ENCODE data around the gene FAM20B. TPM values are rescaled to one million over a fixed set of nuclear protein-coding genes. Genes with fewer than 3 reads are reported as not detected.
"Not testable (repeated sequence)": the region's sequence is repeated elsewhere in the genome, so short reads cannot be mapped to it uniquely, and the experiment has no call there.

Gene FAM20B, protein sequence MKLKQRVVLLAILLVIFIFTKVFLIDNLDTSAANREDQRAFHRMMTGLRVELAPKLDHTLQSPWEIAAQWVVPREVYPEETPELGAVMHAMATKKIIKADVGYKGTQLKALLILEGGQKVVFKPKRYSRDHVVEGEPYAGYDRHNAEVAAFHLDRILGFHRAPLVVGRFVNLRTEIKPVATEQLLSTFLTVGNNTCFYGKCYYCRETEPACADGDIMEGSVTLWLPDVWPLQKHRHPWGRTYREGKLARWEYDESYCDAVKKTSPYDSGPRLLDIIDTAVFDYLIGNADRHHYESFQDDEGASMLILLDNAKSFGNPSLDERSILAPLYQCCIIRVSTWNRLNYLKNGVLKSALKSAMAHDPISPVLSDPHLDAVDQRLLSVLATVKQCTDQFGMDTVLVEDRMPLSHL
- total RNA-seq = 10 to 100 TPM; 16.7 to 25.2 (median 20.3) TPM

DNA sequence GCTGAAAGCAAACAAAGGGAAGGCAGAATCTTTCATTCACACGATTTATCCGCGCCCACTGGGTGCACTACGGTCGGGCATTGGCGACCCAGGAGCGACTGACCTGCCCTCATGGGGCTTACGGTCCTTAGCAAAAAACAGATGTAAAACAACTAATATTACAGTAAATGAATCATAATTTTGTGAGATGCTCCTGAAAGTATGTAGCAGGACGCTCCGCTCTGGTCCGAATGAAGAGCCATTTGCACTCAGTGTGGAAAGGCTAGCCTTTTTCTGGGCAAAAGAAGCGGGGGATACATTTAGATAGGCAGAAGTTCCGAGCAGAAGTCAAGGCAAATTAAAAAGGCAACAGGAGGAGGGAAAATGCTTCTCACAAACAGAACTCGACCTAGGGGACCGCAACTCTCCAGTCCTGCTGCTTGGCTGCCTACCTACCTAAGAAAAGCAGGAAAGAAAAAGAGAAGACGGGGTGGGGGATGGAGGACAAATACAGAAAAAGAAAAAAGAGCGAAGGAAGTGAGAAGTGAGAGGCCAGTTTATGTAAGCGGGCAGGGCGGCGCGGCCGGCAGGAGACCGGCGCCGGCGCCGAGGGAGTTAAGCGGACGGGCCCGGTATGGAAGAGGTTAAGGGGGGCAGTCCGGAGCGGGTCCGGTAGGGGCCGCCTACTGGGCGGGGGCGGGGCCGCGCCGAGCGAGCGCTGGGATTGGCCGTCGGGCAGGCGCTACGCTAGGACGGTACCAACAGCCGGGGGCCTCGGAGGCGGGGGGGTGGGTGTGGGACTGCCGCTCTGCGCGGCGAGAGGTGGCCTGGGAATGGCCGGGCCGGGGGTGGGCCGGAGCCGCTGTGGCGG is at the start of gene FAM20B:
Gene FAM20B, plus strand, starts transcription at position 770 of the 850 bp plus-strand sequence. CDS start 17,954 bp downstream, outside the sequence.
- 20 to 23% methylated on average over 39 to 47 of the region's 58 CpGs for WGBS, 2 donors
- peak within 1 kb of the TSS; percentile 94 for H3K4me3 ChIP-seq (ENCODE audit: low read depth, poor library complexity, severe bottlenecking)
- intact Hi-C loops (cut with DNase I; ENCODE audit: low total_unique reads) = no loop called here
- DNase-seq (ENCODE audit: low spot score in 2 of 2) = peak; percentile 90 to 98
- no peak for TF ChIP-seq POLR2A (IDR thresholded peaks at IDR 0.05)
- TF ChIP-seq, protein P1, sequence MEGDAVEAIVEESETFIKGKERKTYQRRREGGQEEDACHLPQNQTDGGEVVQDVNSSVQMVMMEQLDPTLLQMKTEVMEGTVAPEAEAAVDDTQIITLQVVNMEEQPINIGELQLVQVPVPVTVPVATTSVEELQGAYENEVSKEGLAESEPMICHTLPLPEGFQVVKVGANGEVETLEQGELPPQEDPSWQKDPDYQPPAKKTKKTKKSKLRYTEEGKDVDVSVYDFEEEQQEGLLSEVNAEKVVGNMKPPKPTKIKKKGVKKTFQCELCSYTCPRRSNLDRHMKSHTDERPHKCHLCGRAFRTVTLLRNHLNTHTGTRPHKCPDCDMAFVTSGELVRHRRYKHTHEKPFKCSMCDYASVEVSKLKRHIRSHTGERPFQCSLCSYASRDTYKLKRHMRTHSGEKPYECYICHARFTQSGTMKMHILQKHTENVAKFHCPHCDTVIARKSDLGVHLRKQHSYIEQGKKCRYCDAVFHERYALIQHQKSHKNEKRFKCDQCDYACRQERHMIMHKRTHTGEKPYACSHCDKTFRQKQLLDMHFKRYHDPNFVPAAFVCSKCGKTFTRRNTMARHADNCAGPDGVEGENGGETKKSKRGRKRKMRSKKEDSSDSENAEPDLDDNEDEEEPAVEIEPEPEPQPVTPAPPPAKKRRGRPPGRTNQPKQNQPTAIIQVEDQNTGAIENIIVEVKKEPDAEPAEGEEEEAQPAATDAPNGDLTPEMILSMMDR (IDR thresholded peaks at IDR 0.05) = no peak

DNA sequence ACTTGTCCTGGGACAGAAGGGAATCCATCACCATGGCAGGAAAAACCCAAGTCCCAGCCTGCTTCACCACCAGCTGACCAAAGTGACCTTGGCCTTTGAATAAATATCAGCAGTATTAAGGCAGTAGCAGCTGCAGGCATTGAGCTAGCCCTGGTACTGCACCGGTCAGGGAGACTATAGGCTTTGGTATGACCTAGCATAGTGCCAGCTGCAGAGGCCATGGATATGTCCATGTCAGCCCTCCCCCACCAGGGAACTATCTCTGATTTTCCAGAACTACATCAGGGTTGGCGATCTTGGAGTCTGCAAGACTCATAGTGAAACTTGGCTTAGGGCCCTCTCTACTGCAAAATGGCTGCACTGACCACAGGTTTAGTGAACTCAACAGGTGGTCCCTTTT is 49.2 kb upstream of the FAM20B start:
- TF ChIP-seq, protein P1 (IDR thresholded peaks at IDR 0.05) = no peak
- no peak for TF ChIP-seq POLR2A (IDR thresholded peaks at IDR 0.05)
- intact Hi-C loops (cut with DNase I; ENCODE audit: low total_unique reads) = no loop called here
- H3K4me3 ChIP-seq (ENCODE audit: low read depth, poor library complexity, severe bottlenecking) = no peak overlapping the region
- WGBS, 2 donors = 40 to 78% methylated on average over 2 of the region's 2 CpGs
- no peak for DNase-seq (ENCODE audit: low spot score in 2 of 2)

DNA sequence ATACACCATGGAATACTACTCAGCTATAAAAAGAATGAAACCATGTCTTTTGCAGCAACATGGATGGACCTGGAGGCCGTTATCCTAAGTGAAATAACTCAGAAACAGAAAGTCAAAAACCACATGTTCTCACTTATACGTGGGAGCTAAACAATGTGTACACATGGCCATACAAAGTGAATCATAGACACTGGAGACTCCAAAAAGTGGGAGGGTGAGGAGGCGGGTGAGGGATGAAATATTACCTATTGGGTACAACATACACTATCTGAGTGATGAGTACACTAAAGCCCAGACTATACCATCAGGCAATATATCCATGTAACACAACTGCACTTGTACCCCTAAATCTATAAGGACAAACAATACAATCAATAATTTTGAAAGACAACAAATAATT is 39.5 kb upstream of the FAM20B start:
- 69 to 77% methylated on average over 3 of the region's 3 CpGs for WGBS, 2 donors
- TF ChIP-seq, protein P1 (IDR thresholded peaks at IDR 0.05) = no peak
- intact Hi-C loops (cut with DNase I; ENCODE audit: low total_unique reads) = no loop called here
- DNase-seq (ENCODE audit: low spot score in 2 of 2) = no peak
- no peak overlapping the region for H3K4me3 ChIP-seq (ENCODE audit: low read depth, poor library complexity, severe bottlenecking)

DNA sequence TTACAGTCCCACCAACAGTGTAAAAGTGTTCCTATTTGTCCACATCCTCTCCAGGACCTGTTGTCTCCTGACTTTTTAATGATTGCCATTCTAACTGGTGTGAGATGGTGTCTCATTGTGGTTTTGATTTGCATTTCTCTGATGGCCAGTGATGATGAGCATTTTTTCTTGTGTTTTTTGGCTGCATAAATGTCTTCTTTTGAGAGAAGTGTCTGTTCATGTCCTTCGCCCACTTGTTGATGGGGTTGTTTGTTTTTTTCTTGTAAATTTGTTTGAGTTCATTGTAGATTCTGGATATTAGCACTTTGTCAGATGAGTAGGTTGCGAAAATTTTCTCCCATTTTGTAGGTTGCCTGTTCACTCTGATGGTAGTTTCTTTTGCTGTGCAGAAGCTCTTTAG is 37.5 kb upstream of the FAM20B start:
- intact Hi-C loops (cut with DNase I; ENCODE audit: low total_unique reads); H3K4me3 ChIP-seq (ENCODE audit: low read depth, poor library complexity, severe bottlenecking); DNase-seq (ENCODE audit: low spot score in 2 of 2): not testable (repeated sequence)
- WGBS, 2 donors = 95 to 97% methylated on average over 2 of the region's 2 CpGs

DNA sequence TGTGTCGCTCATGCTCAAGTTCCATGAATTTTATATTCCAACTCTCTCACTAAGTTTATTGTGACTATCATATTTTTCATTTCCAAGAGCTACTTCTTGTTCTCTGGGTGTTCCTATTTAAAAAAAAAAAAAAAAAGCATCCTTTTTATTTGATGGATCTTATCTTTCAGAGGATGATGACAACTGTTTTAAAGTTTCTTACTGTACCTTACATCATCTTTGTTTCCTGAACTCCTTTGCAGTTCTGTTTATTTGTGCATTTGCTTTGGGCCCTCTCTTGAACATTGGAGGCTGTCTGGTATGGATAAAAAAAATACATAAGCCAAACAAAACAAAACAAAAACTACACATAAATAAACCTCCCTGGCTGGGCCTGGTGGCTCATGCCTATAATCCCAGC is 32.1 kb upstream of the FAM20B start:
- no peak overlapping the region for H3K4me3 ChIP-seq (ENCODE audit: low read depth, poor library complexity, severe bottlenecking)
- intact Hi-C loops (cut with DNase I; ENCODE audit: low total_unique reads) = no loop called here
- no peak for TF ChIP-seq POLR2A (IDR thresholded peaks at IDR 0.05)
- TF ChIP-seq, protein P1 (IDR thresholded peaks at IDR 0.05) = no peak
- DNase-seq (ENCODE audit: low spot score in 2 of 2) = no peak
- 95 to 100% methylated on average over 1 of the region's 1 CpG for WGBS, 2 donors

DNA sequence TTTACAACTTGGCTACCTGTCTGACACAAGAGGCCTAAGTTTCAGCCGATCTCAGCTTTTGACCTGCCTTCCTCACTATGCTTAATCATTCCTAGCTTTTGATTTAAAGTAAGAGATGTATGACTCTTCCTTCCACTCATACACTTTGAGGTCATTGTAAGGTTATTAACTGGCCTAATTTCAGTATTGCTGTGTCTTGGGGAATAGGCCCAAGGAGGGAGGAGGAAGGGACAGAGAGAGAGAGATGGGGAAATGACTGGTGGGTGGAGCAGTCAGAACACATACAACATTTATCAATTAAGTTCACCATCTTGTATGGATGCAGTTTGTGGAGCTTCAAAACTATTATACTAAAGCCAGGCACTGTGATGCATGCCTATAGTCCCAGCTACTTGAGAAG is 28.3 kb upstream of the FAM20B start:
- WGBS, 2 donors = 98 to 100% methylated on average over 1 of the region's 1 CpG
- H3K4me3 ChIP-seq (ENCODE audit: low read depth, poor library complexity, severe bottlenecking) = no peak overlapping the region
- TF ChIP-seq POLR2A (IDR thresholded peaks at IDR 0.05) = no peak
- TF ChIP-seq, protein P1 (IDR thresholded peaks at IDR 0.05) = no peak
- intact Hi-C loops (cut with DNase I; ENCODE audit: low total_unique reads) = no loop called here
- no peak for DNase-seq (ENCODE audit: low spot score in 2 of 2)

Measured in lower leg skin (tissue), 4 donors.